Endometrial microvascular endothelial cells (primary cell): ENCODE measurements around the gene LSM4. TPM values are rescaled to one million over a fixed set of nuclear protein-coding genes. Genes with fewer than 3 reads are reported as not detected.

ENCODE experiments used
- in situ Hi-C: cut with HindIII; loops from 2 replicates; pipeline ENCODE4 v1.10.0; 2017; ENCODE audit warnings: low sequenced_read_pairs, low pct_unique_long_range_greater_than_20kb; ENCODE audit errors: inconsistent ontology term
- total RNA-seq: library from RNA; depleted of rRNA; stranded (reverse); fragments of >200 nt; gene quantifications from one replicate; pipeline ENCODE4 v1.2.3, GENCODE V29; 2015; ENCODE audit errors: inconsistent ontology term

Gene LSM4
- total RNA-seq, 1 donor from 2014 or later: 293 TPM

DNA sequence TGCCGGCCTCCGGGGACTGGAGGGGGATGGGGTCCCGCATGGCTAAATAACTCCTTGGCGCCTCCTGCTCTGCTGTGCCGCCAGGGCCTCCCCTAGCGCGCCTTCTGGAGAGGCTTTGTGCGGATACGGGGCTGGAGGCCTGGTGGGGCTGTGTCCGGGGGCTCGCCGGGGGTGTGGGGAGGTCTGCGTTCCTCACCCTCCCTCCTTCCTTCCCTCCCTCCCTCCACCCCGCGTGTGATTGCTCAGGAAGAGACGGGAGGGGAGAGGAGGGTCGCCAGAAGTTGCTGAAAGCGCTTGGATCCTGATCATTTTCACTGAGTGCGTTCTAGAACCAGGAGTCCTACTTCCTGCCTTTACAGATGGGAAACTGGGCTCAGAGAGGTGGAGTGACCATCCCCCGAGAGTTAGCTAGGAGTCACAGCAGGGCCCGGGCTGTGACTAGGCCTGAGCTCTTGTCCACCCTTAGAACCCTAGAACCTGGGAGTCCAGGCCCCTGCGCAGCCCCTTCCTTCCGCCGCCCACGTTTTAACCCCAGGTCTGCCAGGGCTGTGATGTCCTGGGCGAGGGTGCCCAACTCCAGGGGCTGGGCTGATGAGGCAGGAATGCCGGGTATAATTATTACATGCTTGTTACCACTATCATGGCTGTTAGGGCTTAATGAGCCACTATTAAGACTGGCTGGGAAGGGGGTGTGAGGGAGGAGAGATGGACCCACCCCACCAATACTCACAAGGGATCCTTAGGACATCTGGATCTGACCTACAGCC lies 40.7 kb downstream of the LSM4 start:
- in situ Hi-C loops: no loop called here

GRCh38 chr19:18281082-18282020 lies 41.5 kb downstream of the LSM4 start, which contains the start of gene JUND:
Gene JUND, minus strand, starts transcription at chr19:18281622. Its CDS starts 138 bp downstream, at chr19:18281484.
- in situ Hi-C loops: no loop called here

GRCh38 chr19:18280247-18281081 lies 42.4 kb downstream of the LSM4 start:
- in situ Hi-C loops: no loop called here

DNA sequence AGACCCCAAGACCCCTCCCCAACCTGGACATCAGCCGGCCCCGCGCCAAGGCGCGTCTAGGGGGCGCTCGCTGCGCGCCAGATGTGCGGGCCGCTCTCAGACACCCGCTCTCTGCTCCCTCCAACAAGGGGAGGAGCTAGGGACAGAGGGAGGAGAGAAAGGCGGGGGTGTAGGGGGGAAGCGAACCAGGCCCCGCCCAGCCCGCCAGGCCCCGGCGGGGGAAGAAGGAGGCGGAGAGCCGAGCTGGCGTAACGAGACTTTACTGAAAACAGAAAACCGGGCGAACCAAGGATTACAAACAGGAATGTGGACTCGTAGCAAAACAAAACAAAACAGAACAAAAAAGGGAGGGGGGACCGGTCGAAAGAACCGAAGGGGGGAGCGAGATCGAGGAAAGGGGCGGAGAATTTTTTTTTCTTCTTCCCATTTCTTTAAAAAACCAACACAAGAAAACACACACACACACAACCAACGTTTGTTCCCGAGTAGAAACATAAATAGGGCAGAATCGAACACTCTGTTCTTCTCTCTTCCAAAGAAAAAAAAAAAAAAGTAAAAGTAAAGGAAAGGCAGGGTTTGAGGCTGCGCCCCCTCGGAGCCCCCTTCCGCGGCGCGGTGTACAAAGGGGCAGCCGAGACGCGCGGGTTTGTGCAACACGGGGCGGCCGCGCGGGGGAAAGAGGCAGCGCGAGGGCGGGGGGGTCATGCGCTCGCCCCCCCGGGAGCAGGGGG lies 43.2 kb downstream of the LSM4 start:
- in situ Hi-C loops: no loop called here

- in situ Hi-C loops: no loop called here
These were observed 43.7 kb downstream of the LSM4 start for GRCh38 chr19:18279266-18279515.

GRCh38 chr19:18278521-18279265 lies 44.2 kb downstream of the LSM4 start:
- in situ Hi-C loops: no loop called here

- in situ Hi-C loops: no loop called here
These were observed 48.0 kb downstream of the LSM4 start for GRCh38 chr19:18274781-18275356.

GRCh38 chr19:18274219-18274780 lies 48.6 kb downstream of the LSM4 start, which contains the start of gene IQCN:
Gene IQCN, minus strand, starts transcription at chr19:18274452. Its CDS starts 4,974 bp downstream, at chr19:18269478.
- in situ Hi-C loops: no loop called here

DNA sequence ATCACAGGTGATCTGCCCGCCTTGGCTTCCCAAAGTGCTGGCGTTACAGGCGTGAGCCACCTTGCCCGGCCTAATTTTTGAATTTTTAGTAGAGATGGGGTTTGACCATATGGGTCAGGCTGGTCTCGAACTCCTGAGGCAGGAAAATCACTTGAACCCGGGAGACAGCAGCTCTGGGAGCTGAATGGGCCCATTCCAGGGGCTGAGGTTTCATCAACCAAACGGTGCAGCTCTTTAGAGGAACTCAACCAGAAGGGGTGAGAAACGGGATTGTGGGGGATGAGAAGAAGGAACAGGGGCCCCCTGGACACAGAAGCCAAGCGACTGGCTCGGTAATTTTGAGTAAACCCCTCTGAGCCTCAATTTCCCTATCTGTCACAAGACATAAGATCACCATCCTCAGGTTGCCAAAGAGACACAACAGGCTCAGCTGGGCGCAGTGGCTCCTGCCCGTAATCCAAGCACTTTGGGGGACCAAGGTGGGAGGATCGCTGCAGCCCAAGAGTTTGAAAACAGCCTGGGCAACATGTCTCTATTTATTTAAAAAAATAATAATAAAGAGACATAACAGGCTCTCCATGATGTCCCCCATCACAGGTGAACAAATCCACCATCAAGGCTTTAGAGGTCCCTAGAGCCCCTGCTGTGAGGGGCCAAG lies 49.2 kb downstream of the LSM4 start:
- in situ Hi-C loops: no loop called here

- in situ Hi-C loops: no loop called here
These were observed 51.4 kb downstream of the LSM4 start for GRCh38 chr19:18271433-18271841.

- in situ Hi-C loops: no loop called here
These were observed 52.5 kb downstream of the LSM4 start for GRCh38 chr19:18270326-18270725.

- in situ Hi-C loops: no loop called here
These were observed 53.7 kb downstream of the LSM4 start for GRCh38 chr19:18269070-18269723.

GRCh38 chr19:18266771-18267686 lies 55.8 kb downstream of the LSM4 start:
- in situ Hi-C loops: no loop called here

- in situ Hi-C loops: no loop called here
These were observed 57.3 kb downstream of the LSM4 start for GRCh38 chr19:18265582-18265981.

DNA sequence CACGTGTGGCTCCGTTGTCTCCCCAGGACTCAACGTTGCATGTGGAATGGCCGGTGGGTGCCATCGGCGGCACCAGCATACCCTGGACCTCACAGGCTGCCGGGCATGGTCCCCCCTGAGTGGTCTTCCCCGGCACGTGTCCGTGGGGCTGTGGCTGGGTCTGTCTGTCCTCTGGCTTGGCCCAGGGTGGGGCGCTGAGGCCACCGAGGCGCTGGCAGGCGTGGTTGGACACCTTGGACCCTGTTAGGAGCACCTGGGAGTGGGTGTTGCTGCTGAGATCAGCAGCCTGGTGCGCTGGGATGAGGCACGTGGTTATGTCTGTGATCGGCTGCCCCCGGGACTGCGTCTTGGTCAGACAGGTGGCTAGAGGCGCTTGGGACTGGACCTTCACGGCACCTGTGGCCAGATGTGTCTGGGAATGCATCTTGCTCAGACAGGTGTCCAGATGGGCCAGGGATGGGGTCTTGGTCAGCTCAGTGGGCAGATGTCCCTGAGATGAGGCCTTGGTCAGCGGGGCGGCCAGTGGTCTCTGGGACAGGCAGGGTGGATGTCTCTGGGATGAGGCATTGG lies 57.8 kb downstream of the LSM4 start:
- in situ Hi-C loops: no loop called here
